Measurements from ENCODE around the gene RRM1. TPM values are rescaled to one million over a fixed set of nuclear protein-coding genes. Genes with fewer than 3 reads are reported as not detected.

The RRM1 gene
- total and polyA plus RNA-seq, 2 experiments from 2014 or later, result 41.0 to 44.6 TPM

DNA sequence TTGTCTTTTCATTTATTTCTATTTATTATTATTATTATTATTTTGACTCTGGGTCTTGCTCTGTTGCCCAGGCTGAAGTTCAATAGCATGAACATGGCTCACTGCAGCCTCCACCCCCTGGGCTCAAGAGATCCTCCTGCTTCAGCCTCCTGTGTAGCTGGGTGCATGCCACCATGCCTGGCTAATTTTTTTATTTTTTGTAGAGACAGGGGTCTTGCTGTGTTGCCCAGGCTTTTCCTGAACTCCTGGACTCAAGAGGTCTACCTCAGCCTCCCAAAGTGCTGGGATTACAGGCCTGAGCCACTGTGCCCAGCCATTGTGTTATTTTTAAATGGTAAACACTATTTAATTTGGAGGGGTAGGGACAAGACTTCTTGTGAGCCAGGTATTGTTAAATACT, 23.3 kb upstream of the RRM1 start:
- no peaks in the 10 kb centered on the region for H3K9me3 ChIP-seq (ENCODE audit: low read depth)
- no peak for DNase-seq (ENCODE audit: low read depth in 1 of 2, low spot score in 1 of 2)
- H3K4me1 ChIP-seq (ENCODE audit: low read depth), result peaks cover 8% of the 10 kb centered on the region
- peaks cover 10% of the 10 kb centered on the region for H3K27me3 ChIP-seq
- no peak for TF ChIP-seq CTCF (IDR thresholded peaks at IDR 0.05; ENCODE audit: low read depth, low read length)
- H3K27ac ChIP-seq, result no peak overlapping the region
- no peak overlapping the region for H3K4me3 ChIP-seq
- H3K36me3 ChIP-seq, result no peaks in the 10 kb centered on the region

DNA sequence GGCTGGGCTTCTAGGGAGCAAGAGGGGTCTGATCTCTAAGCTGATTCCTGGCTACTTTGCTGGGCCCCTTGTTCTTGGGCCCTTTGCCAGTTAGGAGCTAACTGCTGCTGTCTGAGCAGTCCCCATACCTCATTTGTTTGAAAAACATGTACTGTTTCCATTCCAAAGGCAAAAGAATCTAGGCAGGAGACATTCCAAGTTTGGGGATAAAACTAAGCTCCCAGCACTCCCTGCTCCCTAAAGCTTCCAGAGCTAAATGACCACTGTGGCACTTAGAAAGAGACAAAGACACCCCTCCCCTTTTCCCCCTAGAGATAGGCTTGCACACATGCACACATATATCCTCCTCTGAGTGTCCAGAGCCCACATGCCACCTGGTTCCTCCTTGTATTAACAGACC, 22.7 kb upstream of the RRM1 start:
- peak in 1 of 2 donors; percentile 14 for DNase-seq (ENCODE audit: low read depth in 1 of 2, low spot score in 1 of 2)
- Histone ChIP-seq H3K36me3 (no peaks in the 10 kb centered on the region), H3K27me3 (peaks cover 10% of the 10 kb centered on the region), H3K9me3 (ENCODE audit: low read depth) (no peaks in the 10 kb centered on the region), H3K27ac (no peak overlapping the region), H3K4me1 (ENCODE audit: low read depth) (peaks cover 8% of the 10 kb centered on the region), H3K4me3 (no peak overlapping the region)
- no peak for TF ChIP-seq CTCF (IDR thresholded peaks at IDR 0.05; ENCODE audit: low read depth, low read length)

GRCh38 chr11:4072668-4073285, 21.8 kb upstream of the RRM1 start:
- H3K4me3 ChIP-seq, result no peak overlapping the region

GRCh38 chr11:4074266-4074665, 20.3 kb upstream of the RRM1 start:
- no peaks in the 10 kb centered on the region for H3K9me3 ChIP-seq (ENCODE audit: low read depth)
- peaks cover 8% of the 10 kb centered on the region for H3K4me1 ChIP-seq (ENCODE audit: low read depth)
- DNase-seq (ENCODE audit: low read depth in 1 of 2, low spot score in 1 of 2), result peak in 1 of 2 donors; percentile 12
- H3K27ac ChIP-seq, result no peak overlapping the region
- no peak overlapping the region for H3K4me3 ChIP-seq
- TF ChIP-seq CTCF (IDR thresholded peaks at IDR 0.05; ENCODE audit: low read depth, low read length), result no peak
- peaks cover 10% of the 10 kb centered on the region for H3K27me3 ChIP-seq
- H3K36me3 ChIP-seq, result no peaks in the 10 kb centered on the region

More at GRCh38 chr11:4072668-4073285, 21.8 kb upstream of the RRM1 start:
- Histone ChIP-seq H3K9me3 (ENCODE audit: low read depth) (no peaks in the 10 kb centered on the region), H3K36me3 (no peaks in the 10 kb centered on the region), H3K4me1 (ENCODE audit: low read depth) (peaks cover 8% of the 10 kb centered on the region), H3K27me3 (peaks cover 10% of the 10 kb centered on the region), H3K27ac (no peak overlapping the region)
- peak; percentile 78 for TF ChIP-seq CTCF (IDR thresholded peaks at IDR 0.05; ENCODE audit: low read depth, low read length)
- DNase-seq (ENCODE audit: low read depth in 1 of 2, low spot score in 1 of 2), result peak; percentile 82 to 87

DNA sequence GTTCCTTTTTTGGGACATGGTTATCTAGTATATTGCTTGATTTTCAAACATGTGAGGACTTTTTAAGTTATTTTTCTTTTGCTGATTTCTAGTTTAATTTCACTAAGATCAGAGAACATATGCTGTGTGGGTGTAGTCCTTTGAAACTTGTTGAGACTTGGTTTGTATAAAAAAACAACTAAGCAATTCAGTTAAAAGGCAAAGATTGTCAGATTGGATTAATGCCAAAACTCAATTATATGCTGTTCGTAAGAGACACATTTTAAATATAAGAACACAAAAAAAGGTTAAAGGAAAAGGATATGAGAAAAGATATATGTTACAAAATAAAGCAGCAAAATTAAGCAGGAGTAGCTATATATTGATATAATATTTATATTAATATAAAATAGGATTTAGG, 17.8 kb upstream of the RRM1 start:
- H3K4me1 ChIP-seq (ENCODE audit: low read depth), result peaks cover 5% of the 10 kb centered on the region
- H3K4me3 ChIP-seq, result no peak overlapping the region
- no peaks in the 10 kb centered on the region for H3K36me3 ChIP-seq
- H3K27ac ChIP-seq, result no peak overlapping the region
- TF ChIP-seq CTCF (IDR thresholded peaks at IDR 0.05; ENCODE audit: low read depth, low read length), result no peak
- no peaks in the 10 kb centered on the region for H3K9me3 ChIP-seq (ENCODE audit: low read depth)
- H3K27me3 ChIP-seq, result peaks cover 10% of the 10 kb centered on the region
- no peak for DNase-seq (ENCODE audit: low read depth in 1 of 2, low spot score in 1 of 2)
